ENCODE measurements around the gene CHRM5.
"Not testable (repeated sequence)": the region's sequence is repeated elsewhere in the genome, so short reads cannot be mapped to it uniquely, and the experiment has no call there.

CHRM5 gene

DNA sequence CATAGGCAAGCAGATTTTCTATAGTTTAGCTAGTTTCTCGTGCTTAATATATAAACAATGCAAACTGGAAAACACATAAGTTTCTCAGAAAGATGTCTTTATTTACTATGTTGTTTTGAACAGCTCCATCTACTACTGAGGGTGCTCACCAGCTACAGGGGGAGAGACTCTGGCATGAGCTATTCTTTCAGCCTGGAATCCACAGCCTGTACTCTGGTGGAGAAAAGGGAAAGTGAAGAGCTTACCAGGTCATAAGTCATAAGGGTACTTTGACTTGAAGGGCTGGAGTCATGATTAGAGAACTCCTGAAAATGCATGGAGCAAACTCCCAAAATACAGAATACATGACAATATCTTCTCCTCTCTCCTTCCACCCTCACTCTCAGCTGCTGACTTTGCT is 75.1 kb downstream of the CHRM5 start:
- DNase-seq: no peak

DNA sequence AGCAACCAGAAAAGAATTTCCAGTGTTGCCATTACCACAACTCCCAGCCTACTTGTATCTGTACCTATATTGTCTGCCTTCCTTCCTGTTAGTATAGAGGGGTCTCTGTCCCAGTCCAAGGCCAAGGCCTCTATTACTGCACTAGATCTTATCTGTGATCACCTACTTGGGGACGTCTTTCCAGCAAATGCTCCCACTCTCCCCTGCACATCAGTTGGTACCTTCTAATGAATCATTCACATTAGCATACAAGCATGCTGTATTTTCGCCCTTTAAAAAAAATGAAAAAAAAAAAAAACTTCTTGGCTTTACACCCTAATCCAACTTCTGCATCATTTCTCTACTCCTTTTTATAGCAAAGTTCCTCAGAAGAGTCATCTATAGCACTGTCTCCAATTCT is 75.5 kb downstream of the CHRM5 start:
- DNase-seq: no peak

DNA sequence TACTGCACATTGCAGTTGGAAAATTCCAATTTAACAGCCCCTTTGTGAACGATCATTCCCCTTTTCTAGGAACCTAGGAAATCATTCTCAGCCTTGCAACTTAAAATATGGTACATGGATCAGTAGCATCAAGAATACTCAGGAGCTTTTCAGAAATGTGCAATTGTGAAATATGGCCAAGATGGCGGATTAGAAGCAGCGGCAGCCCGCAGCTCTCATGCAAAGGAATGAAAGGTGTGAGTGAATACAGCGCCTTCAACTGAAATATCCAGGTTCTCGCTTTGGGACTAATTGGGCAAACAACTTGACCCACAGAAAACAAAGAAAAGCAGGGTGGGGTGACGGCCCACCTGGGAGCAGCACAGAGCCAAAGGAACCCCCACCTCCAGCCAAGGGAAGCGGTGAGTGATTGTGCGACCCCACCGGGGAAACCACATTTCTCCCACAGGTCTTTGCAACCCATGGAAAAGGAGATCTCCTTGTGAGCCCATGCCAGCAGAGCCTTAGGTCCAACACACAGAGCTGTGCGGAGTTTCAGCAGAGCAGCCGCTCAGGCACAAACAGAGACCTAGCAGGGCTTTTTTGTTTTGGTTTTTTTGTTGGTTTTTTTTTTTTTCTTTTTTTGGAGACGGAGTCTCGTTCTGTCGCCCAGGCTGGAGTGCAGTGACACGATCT is 78.3 kb downstream of the CHRM5 start:
- no peak for DNase-seq

DNA sequence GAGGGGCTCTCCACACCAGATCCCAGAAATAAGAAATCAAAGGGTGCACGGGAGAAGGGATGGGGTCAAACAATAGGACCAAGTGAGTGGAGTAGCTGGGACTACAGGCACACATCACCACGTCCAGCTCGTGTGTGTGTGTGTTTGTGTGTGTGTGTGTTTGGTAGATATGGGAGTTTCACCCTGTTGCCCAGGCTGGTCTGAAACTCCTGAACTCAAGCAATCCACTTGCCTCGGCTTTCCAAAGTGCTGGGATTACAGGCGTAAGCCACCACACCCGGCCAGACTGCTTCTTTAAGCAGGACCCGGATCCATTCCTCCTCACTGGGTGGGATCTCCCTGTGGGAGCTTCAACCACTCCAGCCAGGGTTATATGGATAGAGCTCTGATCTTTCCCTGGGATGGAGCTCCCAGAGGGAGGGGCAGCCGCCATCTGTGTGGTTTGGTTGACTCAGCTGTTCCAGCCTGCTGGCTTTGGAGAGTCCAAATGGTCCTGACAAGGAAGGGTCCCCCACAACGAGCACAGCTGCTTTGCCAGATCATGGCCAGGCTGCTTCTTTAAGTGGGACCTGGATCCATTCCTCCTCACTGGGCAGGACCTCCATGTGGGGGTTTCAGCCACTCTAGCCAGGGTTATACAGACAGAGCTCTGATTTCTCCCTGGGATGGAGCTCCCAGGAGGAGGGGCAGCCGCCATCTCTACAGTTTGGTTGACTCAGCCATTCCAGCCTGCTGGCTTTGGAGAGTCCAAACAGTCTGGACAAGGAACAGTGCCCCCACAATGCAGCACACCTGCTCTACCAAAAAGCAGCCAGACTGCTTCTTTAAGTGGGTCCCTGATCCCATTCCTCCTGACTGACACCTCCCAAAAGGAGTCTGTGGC is 79.8 kb downstream of the CHRM5 start:
- DNase-seq: no peak

DNA sequence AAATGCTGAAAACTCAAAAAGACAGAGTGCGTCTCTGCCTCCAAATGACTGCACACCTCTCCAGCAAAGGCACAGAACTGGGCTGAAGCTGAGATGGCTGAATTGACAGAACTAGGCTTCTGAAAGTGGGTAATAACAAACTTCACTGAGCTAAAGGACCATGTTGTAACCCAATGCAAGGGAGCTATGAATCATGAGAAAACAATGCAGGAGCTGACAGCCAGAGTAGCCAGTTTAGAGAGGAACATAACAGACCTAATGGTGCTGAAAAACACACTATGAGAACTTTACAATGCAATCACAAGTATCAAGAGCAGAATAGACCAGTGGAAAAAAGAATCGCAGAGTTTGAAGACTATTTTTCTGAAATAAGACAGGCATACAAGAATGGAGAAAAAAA is 80.8 kb downstream of the CHRM5 start:
- DNase-seq: no peak

DNA sequence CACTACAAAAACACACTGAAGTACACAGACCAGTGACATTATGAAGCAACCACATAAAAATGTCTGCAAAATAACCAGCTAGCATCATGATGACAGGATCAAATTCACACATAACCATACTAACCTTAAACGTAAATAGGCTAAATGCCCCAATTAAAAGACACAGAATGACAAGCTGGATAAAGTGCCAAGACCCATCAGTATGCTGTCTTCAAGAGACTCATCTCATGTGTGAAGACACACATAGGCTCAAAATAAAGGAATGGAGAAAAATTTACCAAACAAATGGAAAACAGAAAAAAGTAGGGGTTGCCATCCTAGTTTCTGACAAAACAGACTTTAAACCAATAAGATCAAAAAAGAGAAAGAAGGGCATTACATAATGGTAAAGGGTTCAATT is 82.1 kb downstream of the CHRM5 start:
- not testable (repeated sequence) for DNase-seq

DNA sequence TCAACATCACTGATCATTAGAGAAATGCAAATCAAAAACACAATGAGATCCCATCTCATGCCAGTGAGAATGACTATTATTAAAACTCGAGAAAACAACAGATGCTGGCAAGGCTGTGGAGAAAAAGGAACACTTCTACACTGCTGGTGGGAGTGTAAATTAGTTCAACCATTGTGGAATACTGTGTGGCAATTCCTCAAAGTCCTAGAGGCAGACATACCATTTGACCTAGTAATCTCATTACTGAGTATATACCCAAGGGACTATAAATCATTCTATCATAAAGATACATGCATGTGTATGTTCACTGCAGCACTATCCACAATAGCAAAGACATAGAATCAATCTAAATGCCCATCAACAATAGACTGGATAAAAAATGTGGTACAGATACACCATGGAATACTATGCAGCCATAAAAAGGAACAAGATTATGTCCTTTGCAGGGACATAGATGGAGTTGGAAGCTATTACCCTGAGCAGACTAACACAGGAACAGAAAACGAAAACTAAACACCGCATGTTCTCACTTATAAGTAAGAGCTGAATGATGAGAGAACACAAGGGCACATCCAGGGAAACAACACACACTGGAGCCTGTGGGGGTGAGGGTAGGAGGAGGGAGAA is 85.9 kb downstream of the CHRM5 start:
- no peak for DNase-seq

DNA sequence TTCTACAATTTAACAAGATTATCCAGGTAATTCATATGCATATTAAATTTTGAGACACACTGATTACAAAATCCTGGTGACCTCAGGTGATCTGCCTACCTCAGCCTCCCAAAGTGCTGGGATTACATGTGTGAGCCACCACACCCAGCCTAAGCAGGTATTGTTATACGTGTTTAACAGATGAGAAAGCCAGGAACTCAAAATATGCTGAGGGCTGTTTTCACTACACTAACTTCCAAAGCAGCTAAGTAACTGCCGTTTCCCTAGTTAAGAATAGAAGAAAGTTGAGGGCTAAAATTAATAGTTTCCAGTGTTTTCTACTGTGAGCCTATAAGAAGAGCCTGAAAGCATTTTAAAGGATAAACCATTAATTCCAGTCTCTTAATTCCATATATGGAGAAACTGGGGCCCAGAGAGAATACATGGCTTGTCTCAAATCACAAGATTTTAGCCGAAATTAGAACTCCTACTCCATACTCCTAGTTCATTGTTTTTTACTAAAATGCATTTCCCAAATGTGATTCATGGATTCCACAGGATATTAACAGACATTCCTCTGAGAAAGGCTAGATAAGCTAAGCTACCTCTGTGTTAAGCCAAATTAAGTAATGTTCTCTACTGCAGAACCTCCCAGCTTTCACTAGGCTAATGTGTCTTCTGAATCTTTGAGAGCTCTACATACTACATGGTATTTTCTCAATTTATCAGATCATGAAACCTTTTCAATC is 87.7 kb downstream of the CHRM5 start:
- DNase-seq: no peak

DNA sequence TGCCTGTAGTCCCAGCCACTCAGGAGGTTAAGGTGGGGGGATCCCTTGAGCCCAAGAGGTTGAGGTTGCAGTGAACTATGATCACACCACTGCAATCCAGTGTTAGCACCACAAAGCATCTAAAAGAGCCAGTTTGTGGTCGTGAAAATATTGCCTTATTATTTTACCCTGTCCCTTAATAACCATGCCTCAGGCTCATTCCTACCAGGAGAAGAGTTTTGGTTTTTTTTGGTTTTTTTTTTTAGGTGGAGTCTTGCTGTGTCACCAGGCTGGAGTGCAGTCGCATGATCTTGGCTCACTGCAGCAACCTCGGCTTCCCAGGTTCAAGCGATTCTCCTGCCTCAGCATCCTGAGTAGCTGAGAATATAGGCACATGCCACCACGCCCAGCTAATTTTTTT is 88.6 kb downstream of the CHRM5 start:
- no peak for DNase-seq

DNA sequence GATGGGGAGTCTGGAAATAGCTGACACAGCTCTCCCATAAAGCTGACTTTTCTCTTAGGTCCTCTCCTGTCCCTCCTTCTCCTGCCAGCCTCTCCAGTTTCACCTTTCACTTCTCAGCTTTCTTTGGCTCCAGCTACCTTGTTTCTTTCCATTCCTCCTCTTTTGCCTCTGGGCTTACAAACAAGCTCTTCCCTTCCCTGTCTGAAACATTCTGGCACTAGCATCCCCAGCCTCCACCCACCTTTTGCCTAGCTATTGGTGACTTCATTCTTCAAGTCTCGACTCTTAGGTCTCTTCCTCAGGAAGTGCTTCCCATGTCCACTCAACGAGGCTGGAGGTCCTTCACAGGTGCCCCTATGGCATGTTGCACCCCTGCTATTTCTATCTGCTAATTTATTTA is 91.2 kb downstream of the CHRM5 start:
- no peak for DNase-seq

DNA sequence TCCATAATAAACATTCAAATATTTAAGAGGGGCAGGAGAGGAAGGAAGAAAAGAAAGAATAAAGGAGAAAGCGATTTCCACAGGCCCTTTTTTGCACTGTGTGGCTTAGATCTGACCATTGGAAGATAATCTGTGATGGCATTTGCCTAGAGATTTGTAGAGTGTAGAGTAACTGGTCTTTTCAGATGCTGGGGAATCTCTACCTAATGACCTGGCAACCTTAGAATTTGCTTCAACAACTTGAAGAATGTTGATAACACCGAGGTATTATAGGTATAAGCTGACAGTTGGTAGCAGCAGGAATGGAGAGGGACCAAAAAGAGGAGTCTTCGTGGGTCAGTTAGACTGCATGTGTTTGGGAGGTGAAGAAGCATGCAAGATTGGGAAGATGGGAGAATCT is 91.6 kb downstream of the CHRM5 start:
- DNase-seq: no peak

DNA sequence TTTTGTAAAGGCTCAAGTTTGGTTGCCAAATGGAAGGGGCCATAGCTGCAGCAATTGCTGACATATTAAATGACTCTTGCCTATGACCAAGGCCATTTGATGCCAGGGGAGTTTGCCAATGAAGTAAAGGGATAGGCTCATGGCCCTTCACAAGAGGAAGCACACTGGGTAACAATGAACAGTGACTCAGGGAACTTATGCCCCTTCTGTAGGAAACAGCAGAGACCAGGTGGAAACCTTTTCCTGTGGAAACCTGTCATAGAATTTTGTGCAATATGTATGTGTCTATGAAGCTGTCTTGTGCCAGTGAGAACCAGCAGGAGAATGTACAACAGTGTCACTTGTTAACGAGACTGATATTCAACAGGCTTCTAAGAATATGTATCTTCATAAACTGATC is 96.1 kb downstream of the CHRM5 start:
- no peak for DNase-seq

DNA sequence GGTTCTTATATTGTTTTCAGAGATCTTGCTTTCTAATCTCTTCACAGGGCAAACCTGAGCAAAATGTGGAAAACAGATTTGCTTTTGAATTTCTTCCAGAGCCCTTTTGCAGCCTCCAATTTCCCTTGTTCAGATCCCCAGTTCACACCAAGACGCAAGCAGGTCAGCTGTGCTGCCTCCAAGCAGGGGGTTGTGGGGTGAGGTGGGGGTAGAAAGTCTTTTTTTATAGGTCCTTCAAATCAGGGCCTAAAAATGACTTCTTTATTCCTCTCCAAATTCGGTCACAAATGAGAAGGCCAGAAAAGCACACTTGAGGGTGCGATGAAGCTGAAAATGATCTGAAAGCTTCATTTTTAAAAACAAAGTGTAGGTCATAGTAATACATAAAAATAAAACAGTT is 97.0 kb downstream of the CHRM5 start:
- DNase-seq: no peak

DNA sequence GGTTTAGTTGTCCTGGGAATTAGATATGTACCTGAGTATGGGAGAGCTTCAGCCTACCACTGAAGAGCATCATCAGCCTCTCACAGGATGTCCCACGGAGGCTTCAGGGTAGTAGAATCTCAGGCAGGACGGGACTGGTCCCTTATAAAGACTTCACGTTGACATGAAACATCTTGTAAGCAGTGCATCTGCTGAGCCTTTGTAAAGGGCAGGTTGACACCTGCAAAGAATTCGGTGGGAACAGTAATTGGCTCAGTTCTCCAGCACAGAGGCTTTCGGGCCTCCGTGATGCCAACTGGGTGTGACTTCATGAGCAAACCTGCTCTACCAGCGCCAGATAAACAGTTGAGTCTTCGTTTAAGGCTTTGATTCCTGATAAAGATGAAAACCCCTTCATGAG is 97.6 kb downstream of the CHRM5 start:
- no peak for DNase-seq

DNA sequence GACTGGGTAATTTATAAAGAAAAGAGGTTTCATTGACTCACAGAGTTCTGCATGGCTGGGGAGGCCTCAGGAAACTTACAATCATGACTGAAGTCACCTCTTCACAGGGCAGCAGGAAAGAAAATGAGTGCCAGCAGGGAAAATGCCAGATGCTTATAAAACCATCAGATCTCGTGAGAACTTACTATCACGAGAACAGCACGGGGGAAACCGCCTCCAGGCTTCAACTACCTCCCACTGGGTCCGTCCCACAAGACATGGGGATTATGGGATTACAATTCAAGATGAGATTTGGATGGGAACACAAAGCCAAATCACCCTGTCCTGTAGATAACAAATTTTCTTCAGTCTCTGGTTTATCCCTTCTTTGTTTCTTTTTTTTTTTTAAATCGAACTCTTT is 101.7 kb downstream of the CHRM5 start:
- no peak for DNase-seq

DNA sequence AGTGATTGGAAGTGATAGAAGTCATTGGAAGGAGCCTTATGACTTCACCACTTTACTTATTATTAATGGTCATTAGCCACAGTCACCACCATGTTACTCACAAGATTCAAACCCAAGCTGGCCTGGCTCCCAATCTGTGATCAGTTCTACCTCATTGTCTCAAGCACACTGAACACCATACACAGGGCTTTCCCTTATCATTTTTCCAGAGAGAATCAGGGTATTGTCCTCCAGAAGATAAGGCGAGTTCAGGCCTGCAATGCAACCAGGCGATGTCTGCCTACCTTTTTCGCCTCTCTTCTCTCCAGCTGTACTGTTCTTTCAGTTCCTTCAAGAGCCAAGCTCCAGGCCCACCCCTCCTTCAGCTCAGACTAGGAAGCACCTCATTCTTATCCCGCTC is 108.5 kb downstream of the CHRM5 start:
- DNase-seq: no peak

DNA sequence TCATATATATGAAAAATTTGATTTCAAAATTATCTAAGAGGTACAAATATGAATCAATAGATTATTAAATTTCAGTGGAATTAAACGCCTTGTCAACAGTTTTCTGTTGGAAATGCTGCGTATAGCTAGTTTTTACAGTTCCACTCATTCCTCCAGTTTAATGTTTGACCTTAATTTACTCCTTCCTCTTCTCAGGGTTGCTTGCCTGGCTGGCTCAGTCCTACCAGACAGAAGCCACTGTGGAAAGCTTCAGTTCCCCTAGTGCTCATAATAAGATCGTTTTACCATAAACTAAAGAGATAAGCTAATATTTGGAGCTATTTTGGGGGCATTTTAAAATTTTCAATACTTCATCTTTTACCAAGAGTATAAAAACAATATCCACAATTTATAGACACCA is 110.6 kb downstream of the CHRM5 start:
- no peak for DNase-seq

DNA sequence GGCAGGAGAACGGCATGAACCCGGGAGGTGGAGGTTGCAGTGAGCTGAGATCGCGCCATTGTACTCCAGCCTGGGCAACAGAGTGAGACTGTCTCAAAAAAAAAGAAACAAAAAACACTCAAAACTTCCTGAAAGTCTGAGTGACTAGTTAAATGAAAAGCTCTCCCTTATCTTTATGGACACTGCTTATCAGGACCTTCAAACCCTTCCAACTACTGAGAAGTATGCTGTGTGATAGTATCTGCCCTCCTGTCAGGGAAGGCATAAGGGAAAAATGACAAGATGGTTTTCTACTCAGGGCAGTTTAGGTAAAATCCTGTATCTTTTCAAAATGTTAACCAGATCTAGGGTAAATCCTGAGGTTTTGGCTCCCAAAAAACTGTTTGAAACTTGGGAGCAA is 111.6 kb downstream of the CHRM5 start:
- DNase-seq: no peak

DNA sequence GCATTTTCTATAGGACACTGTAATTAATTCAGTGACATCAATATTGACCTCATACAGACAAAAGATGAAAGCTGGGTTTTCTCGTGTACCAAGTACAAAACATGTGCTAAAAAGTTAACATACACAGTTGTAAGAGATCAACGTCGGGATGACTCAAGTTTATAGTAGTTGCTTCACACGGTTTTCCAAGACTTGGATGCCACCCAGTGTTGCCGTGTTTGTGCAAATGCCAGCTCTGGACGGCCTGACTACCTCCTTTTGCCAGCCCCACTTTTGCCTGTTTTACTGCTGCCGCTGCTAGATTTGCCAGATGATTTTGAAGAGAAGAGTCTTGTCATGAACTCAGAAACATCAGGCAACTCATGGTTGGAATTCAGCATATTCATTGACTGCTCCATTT is 115.8 kb downstream of the CHRM5 start:
- no peak for DNase-seq

DNA sequence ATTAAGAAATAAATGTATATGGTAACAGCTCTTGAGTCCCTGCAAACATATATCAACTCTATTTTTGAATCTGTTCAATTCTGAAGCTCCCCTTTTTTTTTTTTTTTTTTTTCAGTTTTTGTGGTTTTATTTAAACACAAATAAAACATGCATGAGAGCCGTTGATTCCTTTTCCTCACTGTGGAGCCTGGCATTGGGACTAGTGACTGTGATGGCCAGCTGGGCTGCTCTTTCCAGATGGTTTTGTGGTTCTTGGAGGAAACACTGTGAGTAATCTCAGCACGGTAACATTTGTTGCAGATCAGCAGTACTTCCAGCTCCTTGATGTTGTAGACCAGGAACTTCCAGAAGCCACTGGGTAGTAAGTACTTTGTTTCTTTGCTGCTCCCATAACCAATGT is 117.4 kb downstream of the CHRM5 start:
- no peak for DNase-seq

DNA sequence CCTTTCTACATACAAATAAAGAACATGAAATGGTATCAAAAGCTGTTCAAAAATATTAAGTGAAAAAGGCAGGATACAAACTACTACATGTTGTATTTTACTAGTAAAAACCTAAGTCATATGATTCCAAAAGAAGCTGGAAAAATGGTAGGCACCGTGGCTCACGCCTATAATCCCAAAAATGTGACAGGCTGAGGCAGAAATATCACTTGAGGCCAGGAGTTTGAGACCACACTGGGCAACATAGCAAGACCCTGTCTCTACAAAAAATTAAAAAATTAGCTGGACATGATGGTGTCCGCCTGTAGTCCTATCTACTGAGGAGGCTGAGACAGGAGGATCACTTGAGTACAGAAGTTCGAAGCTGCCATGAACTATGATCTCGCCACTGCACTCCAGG is 131.6 kb downstream of the CHRM5 start:
- no peak for DNase-seq

DNA sequence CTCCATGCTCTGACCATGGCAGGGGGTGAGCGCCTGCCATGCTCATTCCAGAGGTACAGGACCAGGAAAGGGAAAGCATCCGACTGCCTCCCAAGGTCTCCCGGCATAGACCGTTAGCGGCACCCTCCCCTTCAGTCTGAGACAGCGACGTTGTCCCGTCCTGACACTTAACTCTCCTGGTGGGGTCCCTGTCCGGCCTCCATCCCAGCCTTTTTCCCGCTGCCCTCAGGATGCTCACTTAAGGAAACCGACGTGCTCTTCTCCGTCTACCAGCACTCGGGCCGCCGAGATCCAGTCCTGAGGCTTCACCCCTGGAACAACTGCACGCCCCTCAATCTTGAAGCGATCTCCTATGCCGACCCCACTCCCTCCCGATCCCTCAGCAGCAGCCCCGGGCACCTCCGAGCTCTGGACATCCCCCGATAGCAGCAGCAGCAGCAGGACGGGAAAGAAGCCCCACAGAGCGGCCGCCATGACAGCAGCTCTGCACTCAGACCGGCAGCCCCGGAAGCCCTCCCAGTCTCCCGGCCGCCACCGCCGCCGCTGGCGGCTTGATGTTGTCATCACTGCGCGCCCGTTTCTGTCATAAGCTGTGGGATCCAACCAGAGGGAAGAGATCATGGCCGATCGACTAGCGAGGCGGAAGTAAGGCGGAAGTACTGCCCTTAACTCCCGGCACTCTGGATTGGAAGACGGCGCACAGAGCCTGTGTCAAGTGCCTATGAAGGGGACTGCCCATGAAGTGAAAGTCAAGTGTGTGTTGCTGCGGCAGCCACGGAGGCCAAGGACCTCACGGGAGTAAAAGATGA is 133.3 kb downstream of the CHRM5 start, which contains the start of the genes EMC7 and PGBD4:
Gene EMC7, minus strand, starts transcription at position 497 of the 809 bp plus-strand sequence. Its CDS starts 23 bp downstream, at position 474.
Gene PGBD4, plus strand, starts transcription at position 718 of the 809 bp plus-strand sequence. CDS start 449 bp downstream, outside the sequence.
- DNase-seq: peak; percentile 97 to 99 (median 98)

Data from activated naive CD4-positive, alpha-beta T cell (primary cell).